ENCODE data around the gene HARS1.

GRCh38 chr5:140664359-140665119, 26.6 kb downstream of the HARS1 start, which contains the start of gene WDR55:
- TF ChIP-seq, protein P1, sequence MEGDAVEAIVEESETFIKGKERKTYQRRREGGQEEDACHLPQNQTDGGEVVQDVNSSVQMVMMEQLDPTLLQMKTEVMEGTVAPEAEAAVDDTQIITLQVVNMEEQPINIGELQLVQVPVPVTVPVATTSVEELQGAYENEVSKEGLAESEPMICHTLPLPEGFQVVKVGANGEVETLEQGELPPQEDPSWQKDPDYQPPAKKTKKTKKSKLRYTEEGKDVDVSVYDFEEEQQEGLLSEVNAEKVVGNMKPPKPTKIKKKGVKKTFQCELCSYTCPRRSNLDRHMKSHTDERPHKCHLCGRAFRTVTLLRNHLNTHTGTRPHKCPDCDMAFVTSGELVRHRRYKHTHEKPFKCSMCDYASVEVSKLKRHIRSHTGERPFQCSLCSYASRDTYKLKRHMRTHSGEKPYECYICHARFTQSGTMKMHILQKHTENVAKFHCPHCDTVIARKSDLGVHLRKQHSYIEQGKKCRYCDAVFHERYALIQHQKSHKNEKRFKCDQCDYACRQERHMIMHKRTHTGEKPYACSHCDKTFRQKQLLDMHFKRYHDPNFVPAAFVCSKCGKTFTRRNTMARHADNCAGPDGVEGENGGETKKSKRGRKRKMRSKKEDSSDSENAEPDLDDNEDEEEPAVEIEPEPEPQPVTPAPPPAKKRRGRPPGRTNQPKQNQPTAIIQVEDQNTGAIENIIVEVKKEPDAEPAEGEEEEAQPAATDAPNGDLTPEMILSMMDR (IDR thresholded peaks at IDR 0.05), result no peak
- peak; percentile 29 for TF ChIP-seq POLR2A (IDR thresholded peaks at IDR 0.05)
